Measurements from ENCODE around the gene RRP15. TPM values are rescaled to one million over a fixed set of nuclear protein-coding genes. Genes with fewer than 3 reads are reported as not detected.
A peak's percentile ranks its signal among the peaks of the same experiment; 100 is the strongest.

RRP15 gene
- total and polyA plus RNA-seq, 9 of the 15 experiments (the other 6 are each of a cell fraction or from before 2014, with no cell fraction given), result 9.5 to 58.1 (median 29.3) TPM

GRCh38 chr1:218284917-218285635 lies at the start of gene RRP15 (continued):
- TF ChIP-seq, protein P1, sequence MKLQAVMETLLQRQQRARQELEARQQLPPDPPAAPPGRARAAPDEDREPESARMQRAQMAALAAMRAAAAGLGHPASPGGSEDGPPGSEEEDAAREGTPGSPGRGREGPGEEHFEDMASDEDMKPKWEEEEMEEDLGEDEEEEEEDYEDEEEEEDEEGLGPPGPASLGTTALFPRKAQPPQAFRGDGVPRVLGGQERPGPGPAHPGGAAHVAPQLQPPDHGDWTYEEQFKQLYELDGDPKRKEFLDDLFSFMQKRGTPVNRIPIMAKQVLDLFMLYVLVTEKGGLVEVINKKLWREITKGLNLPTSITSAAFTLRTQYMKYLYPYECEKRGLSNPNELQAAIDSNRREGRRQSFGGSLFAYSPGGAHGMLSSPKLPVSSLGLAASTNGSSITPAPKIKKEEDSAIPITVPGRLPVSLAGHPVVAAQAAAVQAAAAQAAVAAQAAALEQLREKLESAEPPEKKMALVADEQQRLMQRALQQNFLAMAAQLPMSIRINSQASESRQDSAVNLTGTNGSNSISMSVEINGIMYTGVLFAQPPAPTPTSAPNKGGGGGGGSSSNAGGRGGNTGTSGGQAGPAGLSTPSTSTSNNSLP (IDR thresholded peaks at IDR 0.05; ENCODE audit: borderline replicate concordance, low read depth, low read length), result no peak
- TF ChIP-seq FOS (IDR thresholded peaks at IDR 0.05; ENCODE audit: extremely low read depth, insufficient read length), result no peak
- no peak for TF ChIP-seq KAT2B (IDR thresholded peaks at IDR 0.05; ENCODE audit: low read depth, low read length)
- no peak for TF ChIP-seq DDX20 (tag; IDR thresholded peaks at IDR 0.05; ENCODE audit: low read depth)
- no peak for TF ChIP-seq POLR2AphosphoS2 (IDR thresholded peaks at IDR 0.05; ENCODE audit: low read length)
- TF ChIP-seq GTF2E2 (tag; IDR thresholded peaks at IDR 0.05), result peak; percentile 94
- TF ChIP-seq ZKSCAN3 (CRISPR knock-in tag; IDR thresholded peaks at IDR 0.05), result no peak
- TF ChIP-seq ZNF274 (IDR thresholded peaks at IDR 0.05; ENCODE audit: borderline replicate concordance, low read depth, low read length), result no peak
- no peak for TF ChIP-seq FOXA3 (CRISPR knock-in tag; conservative IDR thresholded peaks at IDR 0.05 in 1 of 2, IDR thresholded peaks at IDR 0.05 in 1 of 2)
- no peak for TF ChIP-seq HNRNPH1 (optimal IDR thresholded peaks at IDR 0.05; ENCODE audit: low read depth, low read length)
- TF ChIP-seq ZNF282 (CRISPR knock-in tag; IDR thresholded peaks at IDR 0.05), result no peak
- TF ChIP-seq ZNF695 (CRISPR knock-in tag; IDR thresholded peaks at IDR 0.05), result no peak
- TF ChIP-seq ZNF224 (CRISPR knock-in tag; IDR thresholded peaks at IDR 0.05), result no peak
- peak; percentile 63 for TF ChIP-seq BHLHE40 (IDR thresholded peaks at IDR 0.05; ENCODE audit: low read length)
- peak; percentile 90; the same call in 1 of the 2 replicates for TF ChIP-seq TGIF2 (CRISPR knock-in tag; IDR thresholded peaks at IDR 0.05)
- TF ChIP-seq NFE2L1 (tag; IDR thresholded peaks at IDR 0.05; ENCODE audit: borderline replicate concordance, low read depth), result no peak
- no peak for TF ChIP-seq ZNF41 (CRISPR knock-in tag; conservative IDR thresholded peaks at IDR 0.05)
- TF ChIP-seq RBM17 (IDR thresholded peaks at IDR 0.05; ENCODE audit: borderline replicate concordance, low read depth, low read length), result no peak
- peak; percentile 67 for TF ChIP-seq HMGN3 (IDR thresholded peaks at IDR 0.05; ENCODE audit: borderline replicate concordance, extremely low read depth, insufficient read length, low read depth, low read length)
- TF ChIP-seq ZNF518B (CRISPR knock-in tag; IDR thresholded peaks at IDR 0.05), result no peak
- TF ChIP-seq, protein P2, sequence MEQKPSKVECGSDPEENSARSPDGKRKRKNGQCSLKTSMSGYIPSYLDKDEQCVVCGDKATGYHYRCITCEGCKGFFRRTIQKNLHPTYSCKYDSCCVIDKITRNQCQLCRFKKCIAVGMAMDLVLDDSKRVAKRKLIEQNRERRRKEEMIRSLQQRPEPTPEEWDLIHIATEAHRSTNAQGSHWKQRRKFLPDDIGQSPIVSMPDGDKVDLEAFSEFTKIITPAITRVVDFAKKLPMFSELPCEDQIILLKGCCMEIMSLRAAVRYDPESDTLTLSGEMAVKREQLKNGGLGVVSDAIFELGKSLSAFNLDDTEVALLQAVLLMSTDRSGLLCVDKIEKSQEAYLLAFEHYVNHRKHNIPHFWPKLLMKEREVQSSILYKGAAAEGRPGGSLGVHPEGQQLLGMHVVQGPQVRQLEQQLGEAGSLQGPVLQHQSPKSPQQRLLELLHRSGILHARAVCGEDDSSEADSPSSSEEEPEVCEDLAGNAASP (IDR thresholded peaks at IDR 0.05), result no peak
- TF ChIP-seq EP300 (IDR thresholded peaks at IDR 0.05; ENCODE audit: low read length), result peak; percentile 51; the same call in 1 of the 2 replicates
- no peak for TF ChIP-seq ZNF324 (CRISPR knock-in tag; IDR thresholded peaks at IDR 0.05)

All from K562 (cell line).